Esophagus muscularis mucosa (tissue), 4 donors: ENCODE data around the gene KLHL6.

Experiments
- EP300 ChIP-seq: sonication (generic); formaldehyde crosslinking; IDR thresholded peaks from one replicate; pipeline ENCODE4 v1.6.1; 2017; ENCODE audit warnings: antibody characterized with exemption
- POLR2A ChIP-seq: fragments of 450-650 bp; IDR thresholded peaks from one replicate; pipeline ENCODE4 v1.6.1; 2017; ENCODE audit warnings: antibody characterized with exemption, moderate library complexity, mild to moderate bottlenecking, low read depth
- POLR2AphosphoS5 ChIP-seq, 2 donors: sonication (generic); formaldehyde crosslinking; IDR thresholded peaks; one replicate each; pipeline ENCODE4 v1.6.1; 2017; ENCODE audit warnings: antibody characterized with exemption in 2 of 2
- TF ChIP-seq, protein P1 (sequence below), 3 experiments: fragments of 200-600 bp in 2 of 3; fragments of 450-650 bp in 1 of 3; sonication (generic) in 2 of 3; IDR thresholded peaks; one replicate each; pipeline ENCODE4 v1.5.1; 2017 to 2019; ENCODE audit warnings: antibody characterized with exemption in 3 of 3, mild to moderate bottlenecking in 2 of 3, moderate library complexity in 1 of 3

DNA sequence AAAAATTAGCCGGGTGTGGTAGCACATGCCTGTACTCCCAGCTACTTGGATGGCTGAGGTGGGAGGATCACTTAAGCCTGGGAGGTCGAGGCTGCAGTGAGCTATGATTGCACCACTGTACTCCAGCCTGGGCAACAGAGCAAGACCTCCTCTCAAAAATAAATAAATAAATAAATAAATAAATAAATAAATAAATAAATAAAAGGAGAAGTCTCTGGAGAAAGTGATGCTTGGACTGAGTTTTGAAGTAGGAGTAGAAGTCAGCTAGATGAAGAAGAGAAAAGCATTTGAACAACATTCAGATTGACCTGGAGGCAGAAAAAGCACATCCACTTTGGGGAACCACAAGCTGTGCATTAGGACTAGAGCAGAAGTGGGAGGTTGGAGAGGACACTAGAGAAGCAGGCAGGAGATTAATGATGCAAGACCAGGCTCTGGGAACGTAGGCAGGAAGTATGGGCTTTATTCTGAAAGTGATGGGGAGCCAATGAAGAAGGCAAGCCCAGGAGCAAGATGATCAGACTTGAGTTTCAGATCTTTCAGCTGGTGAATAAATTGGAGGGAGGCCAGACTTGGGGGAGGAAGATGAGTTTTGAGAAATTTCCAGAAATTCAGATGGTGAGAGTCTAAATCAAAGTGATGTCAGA lies 48.7 kb downstream of the KLHL6 start:
- TF ChIP-seq, protein P1, sequence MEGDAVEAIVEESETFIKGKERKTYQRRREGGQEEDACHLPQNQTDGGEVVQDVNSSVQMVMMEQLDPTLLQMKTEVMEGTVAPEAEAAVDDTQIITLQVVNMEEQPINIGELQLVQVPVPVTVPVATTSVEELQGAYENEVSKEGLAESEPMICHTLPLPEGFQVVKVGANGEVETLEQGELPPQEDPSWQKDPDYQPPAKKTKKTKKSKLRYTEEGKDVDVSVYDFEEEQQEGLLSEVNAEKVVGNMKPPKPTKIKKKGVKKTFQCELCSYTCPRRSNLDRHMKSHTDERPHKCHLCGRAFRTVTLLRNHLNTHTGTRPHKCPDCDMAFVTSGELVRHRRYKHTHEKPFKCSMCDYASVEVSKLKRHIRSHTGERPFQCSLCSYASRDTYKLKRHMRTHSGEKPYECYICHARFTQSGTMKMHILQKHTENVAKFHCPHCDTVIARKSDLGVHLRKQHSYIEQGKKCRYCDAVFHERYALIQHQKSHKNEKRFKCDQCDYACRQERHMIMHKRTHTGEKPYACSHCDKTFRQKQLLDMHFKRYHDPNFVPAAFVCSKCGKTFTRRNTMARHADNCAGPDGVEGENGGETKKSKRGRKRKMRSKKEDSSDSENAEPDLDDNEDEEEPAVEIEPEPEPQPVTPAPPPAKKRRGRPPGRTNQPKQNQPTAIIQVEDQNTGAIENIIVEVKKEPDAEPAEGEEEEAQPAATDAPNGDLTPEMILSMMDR (IDR thresholded peaks at IDR 0.05) = no peak
- TF ChIP-seq EP300 (no peak), POLR2A (no peak), POLR2AphosphoS5 (IDR thresholded peaks at IDR 0.05) (no peak)
